ENCODE results near the gene C1orf122. TPM values are rescaled to one million over a fixed set of nuclear protein-coding genes. Genes with fewer than 3 reads are reported as not detected.

Gene C1orf122
- total RNA-seq, 2 experiments from 2014 or later, result 19.1 to 22.2 TPM

DNA sequence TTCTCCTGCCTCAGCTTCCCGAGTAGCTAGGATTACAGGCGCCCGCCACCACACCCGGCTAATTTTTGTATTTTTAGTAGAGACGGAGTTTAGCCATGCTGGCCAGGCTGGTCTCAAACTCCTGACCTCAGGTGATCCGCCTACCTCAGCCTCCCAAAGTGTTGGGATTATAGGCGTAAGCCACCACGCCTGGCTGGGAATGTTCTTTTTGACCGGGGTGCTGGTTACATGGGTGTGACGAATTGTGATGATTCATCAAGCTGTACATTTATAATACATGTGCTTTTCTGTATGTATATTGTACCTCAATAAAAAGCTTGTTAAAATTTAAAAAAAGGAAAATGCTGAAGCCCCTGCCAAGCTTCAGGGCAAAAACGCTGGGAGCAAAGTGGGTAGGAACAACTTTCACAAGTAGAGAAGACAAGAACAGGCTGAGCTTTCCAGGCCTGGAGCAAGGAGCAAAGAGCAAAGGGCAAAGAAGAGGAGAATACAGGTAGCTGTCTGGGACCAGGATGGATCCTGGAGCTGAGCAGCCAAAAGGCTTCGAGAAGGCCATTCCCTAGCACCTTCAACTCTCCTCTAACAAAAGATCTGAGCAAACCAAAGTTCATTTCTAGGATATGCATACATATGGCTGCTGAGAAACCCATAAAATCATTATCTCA is 21.0 kb downstream of the C1orf122 start:
- Mint-ChIP-seq H3K4me3 (no peak overlapping the region), H3K9me3 (ENCODE audit: insufficient read depth) (no peaks in the 10 kb centered on the region), H3K36me3 (ENCODE audit: low read depth) (peaks cover 35% of the 10 kb centered on the region), H3K4me1 (ENCODE audit: low read depth) (no peaks in the 10 kb centered on the region), H3K27ac (no peak overlapping the region), H3K27me3 (ENCODE audit: low read depth) (no peaks in the 10 kb centered on the region)
- CTCF ChIA-PET, result interaction anchor here (1.4 kb wide), 1 partner anchor 31 kb away, joined by 4 read pairs; the partner anchor contains the start of gene MTF1
- ATAC-seq (no peak), DNase-seq (no peak)
- POLR2A ChIA-PET, result no interaction called here

DNA sequence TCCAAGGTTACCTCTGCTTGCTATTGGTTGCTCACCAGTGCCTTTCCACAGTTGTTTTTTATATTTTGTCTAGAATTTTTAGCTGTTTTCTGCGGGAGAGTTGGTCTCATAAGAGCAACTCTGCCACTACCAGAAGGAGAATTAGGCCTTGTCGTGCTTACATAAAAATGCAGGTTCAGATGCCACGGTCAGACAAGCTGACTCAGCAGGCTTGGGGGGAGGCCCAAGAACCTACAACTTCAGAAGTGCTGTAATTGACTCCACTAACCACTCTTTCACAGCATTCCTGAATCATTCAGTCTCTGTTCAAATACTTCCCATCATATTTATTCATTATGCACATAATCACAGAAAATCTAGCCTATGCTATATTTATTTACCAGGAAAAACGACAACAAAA is 23.5 kb downstream of the C1orf122 start:
- Mint-ChIP-seq H3K27ac (no peak overlapping the region), H3K4me3 (no peak overlapping the region), H3K27me3 (ENCODE audit: low read depth) (no peaks in the 10 kb centered on the region), H3K36me3 (ENCODE audit: low read depth) (peaks cover 51% of the 10 kb centered on the region), H3K9me3 (ENCODE audit: insufficient read depth) (no peaks in the 10 kb centered on the region), H3K4me1 (ENCODE audit: low read depth) (no peaks in the 10 kb centered on the region)
- DNase-seq (no peak), ATAC-seq (no peak)
- ChIA-PET CTCF (interaction anchor here (0.8 to 1.9 kb wide), 4 partner anchors 14 to 228 kb away, joined by 3 to 6 read pairs (median 4); partner anchors contain the start of gene MTF1), POLR2A (no interaction called here)

DNA sequence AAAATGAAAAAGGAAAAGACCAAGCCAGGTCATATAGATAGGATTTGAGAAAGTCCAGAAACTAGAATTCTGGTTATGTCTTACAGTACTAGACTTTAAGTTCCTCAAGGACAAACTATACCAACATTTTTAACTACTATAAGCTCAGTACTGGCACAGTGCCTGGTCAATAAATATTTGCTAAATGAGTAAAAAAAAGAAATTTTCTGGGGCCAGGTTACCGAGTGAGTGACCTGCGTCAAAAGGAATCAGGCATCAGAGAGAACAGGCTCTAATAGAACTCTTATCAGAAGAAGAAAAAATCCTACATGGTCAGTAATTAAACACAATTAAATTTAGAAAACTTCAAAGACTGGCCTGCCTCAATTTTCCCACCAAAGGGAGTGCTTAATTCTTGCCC is 24.2 kb downstream of the C1orf122 start:
- CTCF ChIA-PET, result interaction anchor here (0.8 to 1.9 kb wide), 4 partner anchors 14 to 229 kb away, joined by 3 to 6 read pairs (median 4); partner anchors contain the start of gene MTF1
- POLR2A ChIA-PET, result interaction anchor here (0.6 kb wide), 1 partner anchor 51 kb away, joined by 3 read pairs; no protein-coding TSS in a partner anchor
- no peak for ATAC-seq
- H3K9me3 Mint-ChIP-seq (ENCODE audit: insufficient read depth), result no peaks in the 10 kb centered on the region
- H3K27me3 Mint-ChIP-seq (ENCODE audit: low read depth), result no peaks in the 10 kb centered on the region
- no peak for DNase-seq
- H3K36me3 Mint-ChIP-seq (ENCODE audit: low read depth), result peaks cover 50% of the 10 kb centered on the region
- no peaks in the 10 kb centered on the region for H3K4me1 Mint-ChIP-seq (ENCODE audit: low read depth)
- H3K4me3 Mint-ChIP-seq, result no peak overlapping the region
- H3K27ac Mint-ChIP-seq, result no peak overlapping the region

DNA sequence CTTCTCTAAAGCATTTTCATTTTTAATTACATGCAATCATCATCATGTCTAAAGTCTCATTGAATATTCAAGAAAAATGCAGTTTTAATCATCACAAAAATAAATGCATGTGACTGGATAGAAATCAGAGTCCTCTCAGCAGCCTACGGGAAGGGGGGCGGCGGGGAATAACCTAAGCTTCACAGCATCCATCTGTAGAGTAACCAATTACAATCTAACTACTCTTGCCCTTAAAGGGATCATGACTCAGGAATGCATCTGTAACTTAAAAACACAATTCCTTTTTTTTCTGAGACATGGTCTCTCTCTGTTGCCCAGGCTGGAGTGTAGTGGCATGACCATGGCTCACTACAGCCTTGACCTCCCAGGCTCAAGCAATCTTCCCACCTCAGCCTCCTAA is 29.2 kb downstream of the C1orf122 start:
- no peaks in the 10 kb centered on the region for H3K9me3 Mint-ChIP-seq (ENCODE audit: insufficient read depth)
- no peak overlapping the region for H3K27ac Mint-ChIP-seq
- POLR2A ChIA-PET, result no interaction called here
- H3K27me3 Mint-ChIP-seq (ENCODE audit: low read depth), result no peaks in the 10 kb centered on the region
- ATAC-seq, result no peak
- H3K4me3 Mint-ChIP-seq, result no peak overlapping the region
- no peak for DNase-seq
- CTCF ChIA-PET, result interaction anchor here (1.0 kb wide), 1 partner anchor 23 kb away, joined by 3 read pairs; the partner anchor contains the start of gene MTF1
- peaks cover 50% of the 10 kb centered on the region for H3K36me3 Mint-ChIP-seq (ENCODE audit: low read depth)
- no peaks in the 10 kb centered on the region for H3K4me1 Mint-ChIP-seq (ENCODE audit: low read depth)

GRCh38 chr1:37839676-37840075 is 32.1 kb downstream of the C1orf122 start:
- CTCF ChIA-PET, result interaction anchor here (1.0 to 2.2 kb wide), 2 partner anchors 11 to 28 kb away, joined by 4 to 9 read pairs; no protein-coding TSS in a partner anchor
- Mint-ChIP-seq H3K4me1 (ENCODE audit: low read depth) (peaks cover 8% of the 10 kb centered on the region), H3K4me3 (no peak overlapping the region)

DNA sequence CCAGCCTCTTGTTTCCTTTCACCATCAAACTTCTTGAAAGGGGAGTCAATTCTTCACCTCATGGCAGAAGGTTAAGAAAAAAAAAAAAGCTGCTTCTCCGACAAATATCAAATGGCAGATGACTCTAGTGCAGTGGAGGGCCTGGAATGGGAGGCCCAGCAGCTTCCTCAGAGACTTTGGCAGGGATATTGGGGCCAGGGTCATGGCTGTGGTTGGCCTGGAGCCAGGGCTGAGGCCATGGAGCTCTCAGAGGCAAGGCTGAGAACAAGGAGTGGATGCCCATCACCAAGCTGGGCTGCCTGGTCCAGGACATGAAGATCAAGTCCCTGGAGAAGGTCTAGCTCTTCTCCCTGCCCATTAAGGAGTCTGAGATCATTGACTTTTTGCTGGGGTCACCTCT is 33.1 kb downstream of the C1orf122 start:
- Mint-ChIP-seq H3K27ac (no peak overlapping the region), H3K4me3 (no peak overlapping the region), H3K9me3 (ENCODE audit: insufficient read depth) (no peaks in the 10 kb centered on the region), H3K4me1 (ENCODE audit: low read depth) (peaks cover 16% of the 10 kb centered on the region), H3K27me3 (ENCODE audit: low read depth) (no peaks in the 10 kb centered on the region), H3K36me3 (ENCODE audit: low read depth) (peaks cover 41% of the 10 kb centered on the region)
- no peak for ATAC-seq
- ChIA-PET CTCF (interaction anchor here (1.4 to 1.7 kb wide), 2 partner anchors 10 to 19 kb away, joined by 5 to 6 read pairs; partner anchors contain the start of gene MTF1), POLR2A (no interaction called here)
- no peak for DNase-seq

More at GRCh38 chr1:37839676-37840075, 32.1 kb downstream of the C1orf122 start:
- H3K27ac Mint-ChIP-seq, result peak overlapping the region; percentile 19
- H3K27me3 Mint-ChIP-seq (ENCODE audit: low read depth), result no peaks in the 10 kb centered on the region
- ATAC-seq (no peak), DNase-seq (no peak)
- peaks cover 40% of the 10 kb centered on the region for H3K36me3 Mint-ChIP-seq (ENCODE audit: low read depth)
- POLR2A ChIA-PET, result interaction anchor here (1.6 kb wide), 1 partner anchor 20 kb away, joined by 3 read pairs; the partner anchor contains the start of gene MTF1
- H3K9me3 Mint-ChIP-seq (ENCODE audit: insufficient read depth), result no peaks in the 10 kb centered on the region

- CTCF ChIA-PET, result interaction anchor here (1.4 to 1.7 kb wide), 2 partner anchors 9 to 18 kb away, joined by 5 to 6 read pairs; partner anchors contain the start of gene MTF1
- no peak overlapping the region for H3K27ac Mint-ChIP-seq
- DNase-seq (no peak), ATAC-seq (no peak)
- H3K36me3 Mint-ChIP-seq (ENCODE audit: low read depth), result peaks cover 41% of the 10 kb centered on the region
- peaks cover 26% of the 10 kb centered on the region for H3K4me1 Mint-ChIP-seq (ENCODE audit: low read depth)
- POLR2A ChIA-PET, result no interaction called here
- H3K4me3 Mint-ChIP-seq, result no peak overlapping the region
- no peaks in the 10 kb centered on the region for H3K9me3 Mint-ChIP-seq (ENCODE audit: insufficient read depth)
- H3K27me3 Mint-ChIP-seq (ENCODE audit: low read depth), result no peaks in the 10 kb centered on the region
Observed at GRCh38 chr1:37841652-37842051, 34.1 kb downstream of the C1orf122 start.

- Mint-ChIP-seq H3K4me1 (ENCODE audit: low read depth) (peaks cover 38% of the 10 kb centered on the region), H3K27me3 (ENCODE audit: low read depth) (no peaks in the 10 kb centered on the region), H3K27ac (no peak overlapping the region), H3K36me3 (ENCODE audit: low read depth) (peaks cover 37% of the 10 kb centered on the region), H3K4me3 (no peak overlapping the region), H3K9me3 (ENCODE audit: insufficient read depth) (no peaks in the 10 kb centered on the region)
- no peak for ATAC-seq
- no peak for DNase-seq
- POLR2A ChIA-PET, result no interaction called here
- CTCF ChIA-PET, result interaction anchor here (1.1 to 4.7 kb wide), 2 partner anchors 16 to 36 kb away, joined by 3 to 51 read pairs; partner anchors contain the start of genes C1orf122, MTF1 and YRDC
Observed at GRCh38 chr1:37844536-37844935, 36.9 kb downstream of the C1orf122 start.

DNA sequence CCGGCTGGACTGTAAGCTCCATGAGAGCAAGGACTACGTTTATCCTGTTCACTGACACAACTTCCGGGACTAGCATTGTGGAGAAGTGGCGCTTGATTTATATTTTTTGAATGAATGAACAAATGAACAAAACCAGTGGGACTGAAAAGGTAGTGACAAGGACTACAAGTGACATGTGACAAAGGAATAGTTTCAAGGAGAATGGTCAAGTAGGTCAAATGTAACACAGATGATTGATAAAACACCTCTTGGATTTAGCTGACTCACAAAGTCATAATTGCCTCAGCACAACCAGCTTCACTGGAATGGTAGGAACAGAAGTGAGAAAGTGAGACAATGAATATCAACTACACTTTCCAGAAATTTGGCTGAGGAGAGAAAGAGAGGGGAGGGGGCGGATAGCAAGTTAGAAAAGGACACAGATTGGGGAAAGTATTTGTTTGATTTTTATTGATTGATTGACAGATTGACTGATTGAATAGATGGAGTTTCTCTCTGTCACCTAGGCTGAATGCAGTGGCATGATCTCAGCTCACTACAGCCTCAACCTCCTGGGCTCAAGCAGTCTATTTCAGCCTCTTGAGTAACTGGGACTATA is 37.6 kb downstream of the C1orf122 start:
- ChIA-PET POLR2A (interaction anchor here (0.9 kb wide), 1 partner anchor 38 kb away, joined by 3 read pairs; the partner anchor contains the start of gene C1orf122), CTCF (interaction anchor here (0.6 to 4.7 kb wide), 3 partner anchors 15 to 37 kb away, joined by 3 to 51 read pairs (median 3); partner anchors contain the start of genes C1orf122, MTF1 and YRDC)
- Mint-ChIP-seq H3K36me3 (ENCODE audit: low read depth) (peaks cover 34% of the 10 kb centered on the region), H3K27me3 (ENCODE audit: low read depth) (no peaks in the 10 kb centered on the region), H3K27ac (no peak overlapping the region), H3K4me3 (no peak overlapping the region), H3K9me3 (ENCODE audit: insufficient read depth) (no peaks in the 10 kb centered on the region), H3K4me1 (ENCODE audit: low read depth) (peaks cover 38% of the 10 kb centered on the region)
- ATAC-seq, result no peak
- DNase-seq, result no peak

- Mint-ChIP-seq H3K9me3 (ENCODE audit: insufficient read depth) (no peaks in the 10 kb centered on the region), H3K4me1 (ENCODE audit: low read depth) (peaks cover 38% of the 10 kb centered on the region), H3K4me3 (peak overlapping the region; percentile 74), H3K27ac (peak overlapping the region; percentile 31), H3K27me3 (ENCODE audit: low read depth) (no peaks in the 10 kb centered on the region), H3K36me3 (ENCODE audit: low read depth) (peaks cover 31% of the 10 kb centered on the region)
- ChIA-PET CTCF (interaction anchor here (0.8 to 4.7 kb wide), 2 partner anchors 14 to 15 kb away, joined by 4 to 51 read pairs; partner anchors contain the start of gene MTF1), POLR2A (interaction anchor here (0.9 kb wide), 1 partner anchor 38 kb away, joined by 3 read pairs; the partner anchor contains the start of gene C1orf122)
- ATAC-seq (no peak), DNase-seq (no peak)
Observed at GRCh38 chr1:37845786-37846185, 38.2 kb downstream of the C1orf122 start.

DNA sequence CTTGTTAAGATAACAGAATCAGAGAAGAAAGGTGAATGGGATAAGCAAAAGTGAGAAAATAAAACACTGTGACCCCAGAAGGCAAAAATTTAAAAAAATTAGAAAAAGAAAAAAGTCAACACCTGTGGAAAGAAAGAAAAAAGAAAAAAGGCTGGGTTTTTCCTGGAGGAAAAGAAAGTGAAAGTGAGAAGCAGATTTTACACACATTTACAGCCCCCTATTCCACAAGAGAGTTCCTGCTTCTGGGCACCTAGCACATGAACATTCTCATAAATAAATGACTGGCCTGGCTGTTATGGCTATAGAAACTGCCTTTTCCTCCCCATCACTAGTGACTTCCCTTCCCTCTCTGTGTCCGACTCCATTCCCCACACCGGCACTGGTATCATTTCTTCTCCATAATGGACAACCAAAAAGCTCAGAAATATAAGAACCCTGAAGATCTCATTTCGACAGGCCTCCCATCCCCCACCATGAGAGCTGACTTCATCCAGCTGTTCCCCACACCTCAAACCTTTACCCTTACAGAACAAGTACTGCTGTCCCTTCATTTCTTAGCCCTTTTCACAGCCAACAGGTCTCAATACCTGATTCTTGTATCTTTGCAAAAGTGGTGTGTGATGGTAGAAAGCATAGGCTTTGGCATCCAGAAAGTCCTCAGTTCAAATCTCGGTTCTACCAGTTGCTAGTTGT is 39.2 kb downstream of the C1orf122 start:
- ATAC-seq (peak; percentile 54), DNase-seq (peak; percentile 27)
- ChIA-PET POLR2A (interaction anchor here (1.3 kb wide), 1 partner anchor 13 kb away, joined by 3 read pairs; the partner anchor contains the start of gene MTF1), CTCF (interaction anchor here (0.8 to 4.7 kb wide), 2 partner anchors 14 to 15 kb away, joined by 4 to 51 read pairs; partner anchors contain the start of gene MTF1)
- H3K27me3 Mint-ChIP-seq (ENCODE audit: low read depth), result no peaks in the 10 kb centered on the region
- peaks cover 38% of the 10 kb centered on the region for H3K4me1 Mint-ChIP-seq (ENCODE audit: low read depth)
- H3K9me3 Mint-ChIP-seq (ENCODE audit: insufficient read depth), result no peaks in the 10 kb centered on the region
- H3K36me3 Mint-ChIP-seq (ENCODE audit: low read depth), result peaks cover 31% of the 10 kb centered on the region
- peak overlapping the region; percentile 74 for H3K4me3 Mint-ChIP-seq
- peak overlapping the region; percentile 84 for H3K27ac Mint-ChIP-seq

Measured in activated CD8-positive, alpha-beta T cell treated with anti-CD3 and anti-CD28 coated beads, Interleukin-2, amount 10 ng/mL, durations not matched to agents 7 days and 5 days (primary cell).